Gastrocnemius medialis (tissue), 4 donors: ENCODE data around the gene DTNBP1.

Experiments
- CTCF ChIP-seq, 5 experiments: fragments of 450-650 bp in 3 of 5; fragments of 200-600 bp in 2 of 5; sonication (generic) in 2 of 5; IDR thresholded peaks in 4 of 5; conservative IDR thresholded peaks in 1 of 5; 1 replicate in 4 of 5; 2 replicates in 1 of 5; pipeline ENCODE4 v1.5.1; 2016 to 2019; ENCODE audit warnings: antibody characterized with exemption in 5 of 5, mild to moderate bottlenecking in 3 of 5, moderate library complexity in 3 of 5
- POLR2A ChIP-seq, 2 donors: fragments of 450-650 bp; IDR thresholded peaks; one replicate each; pipeline ENCODE4 v1.6.1; 2017; ENCODE audit warnings: antibody characterized with exemption in 2 of 2, mild to moderate bottlenecking in 2 of 2, moderate library complexity in 2 of 2

- TF ChIP-seq CTCF (IDR thresholded peaks at IDR 0.05 in 4 of 5, conservative IDR thresholded peaks at IDR 0.05 in 1 of 5) (peak in 1 of 5 experiments; percentile 14), POLR2A (IDR thresholded peaks at IDR 0.05) (no peak)
These were observed 152.1 kb downstream of the DTNBP1 start for GRCh38 chr6:15510536-15511247.
